SK-N-MC (cell line): ENCODE measurements around the gene SCART1.

Source experiments
- DNase-seq: peaks from one replicate; pipeline ENCODE4 v3.0.0-alpha.2; 2011; ENCODE audit warnings: low read depth, low spot score
- H3K27ac ChIP-seq: fragments of 200-600 bp; sonication (generic); 2 replicates; pipeline ENCODE4 v1.5.1; 2016; ENCODE audit warnings: mixed run types
- H3K36me3 ChIP-seq: fragments of 200-600 bp; sonication (generic); 2 replicates; pipeline ENCODE4 v1.6.1; 2017; ENCODE audit warnings: antibody characterized with exemption, low read length, mixed read lengths; ENCODE audit not compliant: insufficient read depth
- H3K4me3 ChIP-seq: fragments of 200-600 bp; sonication (generic); 2 replicates; pipeline ENCODE4 v1.5.1; 2016
- H3K9ac ChIP-seq: fragments of 200-600 bp; sonication (generic); 2 replicates; pipeline ENCODE4 v1.8.0; 2017; ENCODE audit warnings: mixed run types, mixed read lengths; ENCODE audit not compliant: insufficient read length
- H3K9me3 ChIP-seq: fragments of 200-600 bp; sonication (generic); 2 replicates; pipeline ENCODE4 v1.6.1; 2017; ENCODE audit warnings: low read depth, mild to moderate bottlenecking, antibody characterized with exemption, low read length, moderate library complexity, mixed read lengths
- EZH2 ChIP-seq: fragments of 200-600 bp; sonication (generic); IDR thresholded peaks from one replicate; pipeline ENCODE4 v1.6.1; 2017; ENCODE audit warnings: antibody characterized with exemption
- FOXP2 ChIP-seq: optimal IDR thresholded peaks from 2 replicates; pipeline ENCODE3; 2011; ENCODE audit warnings: mild to moderate bottlenecking, moderate library complexity; ENCODE audit not compliant: insufficient read depth; ENCODE audit errors: extremely low read length, control extremely low read depth
- POLR2AphosphoS5 ChIP-seq: IDR thresholded peaks from 2 replicates; pipeline ENCODE4 v1.6.1; 2012; ENCODE audit warnings: mild to moderate bottlenecking, low read depth, low read length, borderline replicate concordance

The SCART1 gene

DNA sequence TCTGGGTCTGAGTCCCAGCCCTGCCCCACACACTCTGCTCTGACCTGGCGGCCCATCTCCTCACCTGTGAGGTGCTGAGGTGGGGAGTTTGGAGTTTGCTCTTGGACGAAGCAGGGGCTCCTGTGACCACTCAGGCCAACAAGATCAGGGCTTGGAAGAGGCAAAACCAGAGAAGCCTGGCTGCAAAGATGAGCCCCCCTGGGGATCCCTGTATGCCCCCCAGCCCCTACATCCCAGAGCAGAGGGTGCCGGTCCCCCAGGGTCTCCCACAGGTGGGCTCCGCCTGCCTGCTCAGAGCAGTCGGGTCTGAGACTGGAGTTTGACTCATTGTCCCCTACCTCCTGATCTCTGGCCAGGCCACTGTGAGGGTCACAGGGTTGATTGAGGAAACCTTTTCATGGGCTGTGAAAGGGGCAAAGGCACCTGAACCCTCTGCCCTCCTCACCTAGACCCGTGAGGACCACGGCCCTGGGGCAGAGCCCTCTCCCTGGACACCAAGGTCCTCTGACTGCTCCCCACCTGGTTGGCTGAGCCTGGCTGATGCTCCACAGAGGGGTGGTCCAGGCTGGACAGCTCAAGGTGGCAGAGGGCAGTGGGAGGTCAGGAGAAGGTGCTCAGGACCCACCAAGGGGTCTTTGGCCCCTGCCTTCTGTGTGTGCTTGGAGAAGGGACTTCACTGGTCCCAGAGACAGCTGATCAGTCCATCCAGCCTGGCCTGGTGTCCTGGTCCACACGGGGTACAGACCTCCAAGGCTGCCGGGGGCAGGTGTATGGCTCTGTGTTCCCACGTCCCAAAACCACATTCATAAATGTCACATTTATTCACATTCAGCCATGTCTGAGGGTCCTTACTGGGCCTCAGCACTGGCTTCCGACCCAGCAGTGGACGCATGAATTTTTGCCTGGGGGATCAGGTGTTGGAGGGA, 9.1 kb upstream of the SCART1 start:
- no peak for DNase-seq
- Histone ChIP-seq H3K27ac (no peak overlapping the region), H3K36me3 (no peaks in the 10 kb centered on the region), H3K9ac (no peak overlapping the region), H3K9me3 (no peaks in the 10 kb centered on the region), H3K4me3 (no peak overlapping the region)
- TF ChIP-seq POLR2AphosphoS5 (no peak), FOXP2 (no peak), EZH2 (no peak)

GRCh38 chr10:133445268-133445732, 8.4 kb upstream of the SCART1 start:
- Histone ChIP-seq H3K36me3 (no peaks in the 10 kb centered on the region), H3K9ac (no peak overlapping the region), H3K27ac (no peak overlapping the region), H3K9me3 (no peaks in the 10 kb centered on the region), H3K4me3 (no peak overlapping the region)
- DNase-seq = no peak
- TF ChIP-seq FOXP2 = no peak
- no peak for TF ChIP-seq POLR2AphosphoS5
- TF ChIP-seq EZH2 = no peak

DNA sequence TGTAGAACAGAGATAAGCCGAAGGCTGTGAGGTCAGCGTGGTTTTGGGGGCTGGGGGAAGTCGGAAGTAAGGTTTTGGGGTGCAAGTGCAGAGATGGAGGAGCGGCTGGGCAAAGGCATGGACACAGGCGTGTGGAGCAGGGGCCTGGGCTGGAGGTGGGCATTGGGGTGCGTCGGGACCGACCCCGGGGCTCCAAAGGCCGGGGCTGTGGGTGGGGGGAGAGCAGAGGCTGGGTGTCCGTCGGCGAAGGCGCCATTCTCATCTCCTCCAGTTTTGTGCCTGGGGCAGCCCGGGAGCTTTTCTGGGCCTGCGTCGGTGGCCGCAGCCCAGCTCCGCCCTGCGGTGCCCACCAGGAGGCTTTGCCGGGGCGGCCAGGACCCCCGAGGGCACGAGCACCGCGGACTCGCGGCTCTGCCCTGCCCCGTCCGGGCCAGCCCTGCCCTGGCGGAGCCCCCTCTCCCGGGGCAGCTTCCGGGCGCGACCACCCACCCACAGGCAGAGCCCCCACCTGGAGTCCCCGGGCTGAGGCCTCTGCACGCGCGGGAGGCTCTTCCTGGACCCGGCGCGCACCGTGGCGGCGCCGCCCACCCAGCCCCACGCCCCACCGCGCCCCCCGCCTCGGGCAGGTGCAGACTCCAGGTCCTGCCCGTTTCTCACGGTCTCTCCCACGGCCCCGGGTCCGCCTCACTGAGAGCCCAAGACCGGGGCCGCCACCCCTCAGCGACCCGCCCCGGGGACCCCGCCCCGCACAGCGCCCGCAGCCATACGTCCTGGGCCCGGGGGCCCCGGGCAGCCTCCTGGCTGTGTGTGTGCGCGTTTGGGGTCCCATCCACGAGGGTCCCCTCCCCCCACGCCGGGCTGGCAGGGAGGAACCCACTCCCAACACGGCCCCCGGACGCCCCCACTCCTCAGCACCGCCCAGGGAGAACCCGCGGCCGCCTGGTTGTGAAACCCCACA, 7.7 kb upstream of the SCART1 start:
- no peak for DNase-seq
- Histone ChIP-seq H3K4me3 (no peak overlapping the region), H3K27ac (no peak overlapping the region), H3K9ac (no peak overlapping the region), H3K9me3 (no peaks in the 10 kb centered on the region), H3K36me3 (no peaks in the 10 kb centered on the region)
- TF ChIP-seq EZH2 (no peak), POLR2AphosphoS5 (no peak), FOXP2 (no peak)

DNA sequence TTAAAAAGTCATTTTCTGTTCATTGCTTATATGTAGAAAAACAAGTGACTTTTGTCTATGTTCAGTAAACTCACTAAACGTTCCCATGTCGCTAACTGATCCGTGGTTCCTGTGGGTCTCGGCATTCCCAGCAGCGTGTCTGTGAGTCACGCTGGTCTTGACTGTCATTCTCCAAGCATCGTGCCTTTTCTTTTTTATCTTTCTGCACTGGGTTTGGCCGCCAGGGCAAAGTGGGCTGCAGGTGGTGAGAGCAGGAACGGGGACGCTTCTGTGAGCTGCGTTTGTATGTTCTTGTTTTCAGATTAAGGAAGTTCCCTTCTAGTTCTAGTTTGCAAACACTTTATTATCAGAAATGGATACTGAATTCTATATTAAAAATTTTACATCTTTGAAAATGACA, 6.8 kb upstream of the SCART1 start:
- no peaks in the 10 kb centered on the region for H3K9me3 ChIP-seq
- H3K27ac ChIP-seq = no peak overlapping the region

DNA sequence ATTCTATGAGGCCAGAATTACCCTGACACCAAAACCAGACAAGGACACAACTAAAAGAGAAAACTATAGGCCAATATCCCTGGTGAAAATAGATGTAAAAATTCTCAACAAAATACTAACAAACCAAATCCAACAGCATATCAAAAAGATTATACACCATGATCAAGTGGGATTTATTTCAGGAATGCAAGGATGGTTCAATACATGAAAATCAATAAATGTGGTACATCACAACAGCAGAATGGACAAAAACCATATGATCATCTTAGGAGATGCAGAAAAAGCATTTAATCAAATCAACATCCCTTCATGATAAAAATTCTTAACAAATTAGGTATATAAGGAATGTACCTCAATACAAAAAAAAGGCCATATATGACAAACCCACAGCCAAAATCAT, 5.6 kb upstream of the SCART1 start:
- no peaks in the 10 kb centered on the region for H3K36me3 ChIP-seq
- H3K4me3 ChIP-seq = no peak overlapping the region
- TF ChIP-seq POLR2AphosphoS5 (no peak), FOXP2 (no peak), EZH2 (no peak)
- H3K27ac ChIP-seq = no peak overlapping the region
- no peak for DNase-seq
- H3K9me3 ChIP-seq = no peaks in the 10 kb centered on the region
- no peak overlapping the region for H3K9ac ChIP-seq

More for the DNA sequence above, 6.8 kb upstream of the SCART1 start:
- H3K9ac ChIP-seq = no peak overlapping the region
- TF ChIP-seq POLR2AphosphoS5 (no peak), FOXP2 (no peak), EZH2 (no peak)
- no peak overlapping the region for H3K4me3 ChIP-seq
- no peaks in the 10 kb centered on the region for H3K36me3 ChIP-seq
- DNase-seq = no peak

- H3K9me3 ChIP-seq = no peaks in the 10 kb centered on the region
- H3K9ac ChIP-seq = no peak overlapping the region
- H3K4me3 ChIP-seq = no peak overlapping the region
- H3K27ac ChIP-seq = no peak overlapping the region
- H3K36me3 ChIP-seq = no peaks in the 10 kb centered on the region
- TF ChIP-seq FOXP2 (no peak), EZH2 (no peak), POLR2AphosphoS5 (no peak)
- no peak for DNase-seq
Observed at GRCh38 chr10:133451346-133451745, 2.4 kb upstream of the SCART1 start.

DNA sequence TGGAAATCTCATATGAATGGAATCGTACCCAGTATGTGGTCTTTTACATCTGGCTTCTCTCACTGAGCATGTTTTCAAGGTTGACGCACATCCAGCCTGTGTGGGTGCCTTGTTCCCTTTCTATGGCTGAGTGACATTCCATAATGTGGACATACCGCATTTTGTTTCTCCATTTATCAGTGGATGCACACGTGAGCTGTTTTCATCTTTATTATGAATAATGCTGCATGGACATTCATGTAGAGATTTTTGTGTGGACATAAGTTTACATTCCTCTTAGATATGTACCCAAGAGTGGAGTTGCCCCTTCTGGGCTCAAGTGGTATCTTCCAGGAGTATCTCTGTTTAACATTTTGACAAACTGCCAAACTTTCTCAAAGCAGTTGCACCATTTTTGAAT, 1.3 kb upstream of the SCART1 start:
- Histone ChIP-seq H3K9me3 (no peaks in the 10 kb centered on the region), H3K9ac (no peak overlapping the region), H3K4me3 (no peak overlapping the region), H3K36me3 (no peaks in the 10 kb centered on the region), H3K27ac (no peak overlapping the region)
- TF ChIP-seq FOXP2 (no peak), EZH2 (no peak), POLR2AphosphoS5 (no peak)
- no peak for DNase-seq

DNA sequence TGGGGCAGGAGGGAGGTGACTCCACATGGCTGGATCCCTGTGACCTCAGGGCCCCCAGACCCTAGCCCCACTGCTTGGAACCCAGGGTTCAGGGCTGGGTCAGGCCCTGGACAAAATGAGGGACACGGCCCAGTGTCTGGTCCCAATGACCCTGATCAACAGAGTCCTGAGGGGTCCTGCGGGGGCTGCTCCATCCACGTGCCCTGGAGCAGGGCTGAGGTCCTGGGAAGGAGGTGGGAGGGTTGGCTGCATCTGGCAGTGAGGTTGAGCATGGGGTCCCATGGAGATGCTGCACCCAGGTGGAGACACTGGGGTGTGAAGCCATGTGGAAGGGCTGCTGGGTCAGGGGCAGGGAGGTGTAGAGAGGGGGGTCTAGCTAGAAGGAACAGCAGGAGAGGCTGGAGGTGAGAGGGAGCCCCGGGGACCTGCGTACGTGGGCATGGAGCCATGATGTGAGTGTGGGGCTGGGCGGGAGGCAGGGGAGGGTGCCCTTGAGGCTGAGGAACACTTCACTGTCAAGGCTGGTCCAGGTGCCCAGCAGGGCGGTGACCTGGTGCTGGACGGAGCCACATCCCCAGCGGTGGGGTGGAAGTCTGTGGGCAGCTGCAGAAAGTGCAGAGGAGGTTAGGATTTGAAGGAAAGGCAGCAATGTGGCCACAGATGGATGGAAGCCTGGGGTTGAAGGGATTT, 604 bp downstream of the SCART1 start:
- DNase-seq = no peak
- Histone ChIP-seq H3K4me3 (no peak overlapping the region), H3K36me3 (no peaks in the 10 kb centered on the region), H3K9ac (no peak overlapping the region), H3K27ac (no peak overlapping the region), H3K9me3 (no peaks in the 10 kb centered on the region)
- TF ChIP-seq POLR2AphosphoS5 (no peak), EZH2 (no peak), FOXP2 (no peak)
